HPDE6-E6E7 (cell line): Measurements from ENCODE around the gene PCDHA12.
"Not testable (repeated sequence)": the region's sequence is repeated elsewhere in the genome, so short reads cannot be mapped to it uniquely, and the experiment has no call there.

Experiments
- DNase-seq: peaks from one replicate; pipeline ENCODE4 v3.0.0; 2011; ENCODE audit warnings: missing footprints; ENCODE audit errors: extremely low spot score

Gene PCDHA12

GRCh38 chr5:140875085-140876065 is at the start of gene PCDHA12:
PCDHA12 (plus strand) TSS chr5:140875308; CDS start chr5:140875473, 165 bp downstream.
- peak; percentile 43 for DNase-seq

- DNase-seq, result no peak
Observed at GRCh38 chr5:140827704-140828361, 47.3 kb upstream of the PCDHA12 start, which contains the start of gene PCDHA6. PCDHA6 (plus strand) TSS chr5:140827960; CDS start chr5:140828092, 132 bp downstream.

- no peak for DNase-seq
Observed at GRCh38 chr5:140828362-140828737, 46.8 kb upstream of the PCDHA12 start.

- DNase-seq, result not testable (repeated sequence)
Observed at GRCh38 chr5:140829511-140830501, 45.3 kb upstream of the PCDHA12 start.

GRCh38 chr5:140833993-140834392 is 41.1 kb upstream of the PCDHA12 start, which contains the start of gene PCDHA7:
PCDHA7 (plus strand) TSS chr5:140834269; CDS start chr5:140834384, 115 bp downstream.
- DNase-seq, result no peak

- not testable (repeated sequence) for DNase-seq
Observed at GRCh38 chr5:140834439-140835008, 40.6 kb upstream of the PCDHA12 start.

- DNase-seq, result no peak
Observed at GRCh38 chr5:140835622-140836510, 39.2 kb upstream of the PCDHA12 start.

- no peak for DNase-seq
Observed at GRCh38 chr5:140840978-140841962, 33.8 kb upstream of the PCDHA12 start, which contains the start of gene PCDHA8. PCDHA8 (plus strand) TSS chr5:140841187; CDS start chr5:140841322, 135 bp downstream.

GRCh38 chr5:140842798-140843733 is 32.0 kb upstream of the PCDHA12 start:
- no peak for DNase-seq

- not testable (repeated sequence) for DNase-seq
Observed at GRCh38 chr5:140848139-140849102, 26.7 kb upstream of the PCDHA12 start, which contains the start of gene PCDHA9. PCDHA9 (plus strand) TSS chr5:140848382; CDS start chr5:140848496, 114 bp downstream.

GRCh38 chr5:140849831-140850634 is 25.1 kb upstream of the PCDHA12 start:
- not testable (repeated sequence) for DNase-seq

GRCh38 chr5:140855772-140856674 is 19.1 kb upstream of the PCDHA12 start, which contains the start of gene PCDHA10:
PCDHA10 (plus strand) TSS chr5:140855897; CDS start chr5:140856049, 152 bp downstream.
- DNase-seq, result no peak

- DNase-seq, result no peak
Observed at GRCh38 chr5:140857177-140857986, 17.7 kb upstream of the PCDHA12 start.
